Caco-2 (cell line): ENCODE data around the gene ARMC6. TPM values are rescaled to one million over a fixed set of nuclear protein-coding genes. Genes with fewer than 3 reads are reported as not detected.

Experiments used
- BruUV-seq: library from RNA; stranded (reverse); fragments of 400-500 nt; replicated peaks from 2 replicates; lab custom pipeline; 2021; lab: Mats Ljungman, UMichigan
- CTCF ChIA-PET: fragments of 300-600 bp; sonication (Branson Sonifier 250); formaldehyde crosslinking; loops from one replicate; lab custom pipeline; 2022; ENCODE audit warnings: antibody characterized with exemption; lab: Charles Lee
- POLR2A ChIA-PET: fragments of 300-600 bp; sonication (Branson Sonifier 250); formaldehyde crosslinking; loops from one replicate; lab custom pipeline; 2022; ENCODE audit warnings: antibody characterized with exemption; lab: Charles Lee
- DNase-seq, 2 experiments: peaks; one replicate each; pipeline versions ENCODE4 v3.0.0 to v3.0.0-alpha.2; 2020 to 2022
- H3K27me3 ChIP-seq: replicated peaks from 2 replicates; pipeline ENCODE4 v1.6.0; 2011; ENCODE audit warnings: low read length; ENCODE audit not compliant: control insufficient read depth, insufficient read depth
- H3K36me3 ChIP-seq: 2 replicates; pipeline ENCODE4 v1.5.1; 2011; ENCODE audit warnings: low read length; ENCODE audit not compliant: control insufficient read depth, insufficient read depth
- H3K4me1 ChIP-seq: fragments of 250-450 bp; sonication (Bioruptor Pico); 2 replicates; pipeline ENCODE4 v1.5.1; 2020; ENCODE audit warnings: mild to moderate bottlenecking
- H3K4me3 ChIP-seq: 2 replicates; pipeline ENCODE4 v1.5.1; 2011; ENCODE audit warnings: low read depth, mild to moderate bottlenecking, control low read depth, low read length
- H3K9me3 ChIP-seq: fragments of 250-450 bp; sonication (Bioruptor Pico); 2 replicates; pipeline ENCODE4 v1.5.1; 2020; ENCODE audit warnings: mild to moderate bottlenecking, moderate library complexity
- H3K27ac Mint-ChIP-seq: one replicate; pipeline ENCODE4 v1.8.0; 2022; ENCODE audit warnings: mixed read lengths; ENCODE audit not compliant: unreplicated experiment
- H3K27me3 Mint-ChIP-seq: one replicate; pipeline ENCODE4 v1.8.0; 2022; ENCODE audit warnings: mixed read lengths; ENCODE audit not compliant: insufficient read depth, unreplicated experiment
- H3K36me3 Mint-ChIP-seq: one replicate; pipeline ENCODE4 v1.8.0; 2022; ENCODE audit warnings: mild to moderate bottlenecking, mixed read lengths; ENCODE audit not compliant: insufficient read depth, unreplicated experiment
- H3K4me1 Mint-ChIP-seq: one replicate; pipeline ENCODE4 v1.8.0; 2022; ENCODE audit warnings: low read depth, mixed read lengths; ENCODE audit not compliant: unreplicated experiment
- H3K4me3 Mint-ChIP-seq: one replicate; pipeline ENCODE4 v1.8.0; 2022; ENCODE audit warnings: mild to moderate bottlenecking, moderate library complexity, mixed read lengths; ENCODE audit not compliant: unreplicated experiment
- H3K9me3 Mint-ChIP-seq: one replicate; pipeline ENCODE4 v1.8.0; 2022; ENCODE audit warnings: mixed read lengths; ENCODE audit not compliant: unreplicated experiment
- intact Hi-C: fragments of 100-400 bp; cut with micrococcal nuclease; formaldehyde crosslinking; loops from one replicate; pipeline ENCODE4 v1.10.0; 2022; ENCODE audit not compliant: unreplicated experiment
- total RNA-seq: library from RNA; stranded (reverse); gene quantifications from 2 replicates; pipeline ENCODE4 v1.2.3, GENCODE V29; 2022
- TF ChIP-seq, protein P1 (sequence below), 2 experiments: fragments of 200-600 bp in 1 of 2; IDR thresholded peaks; 1 replicate in 1 of 2; 2 replicates in 1 of 2; pipeline versions ENCODE4 v1.5.1 to v1.8.0; 2011 to 2022; ENCODE audit warnings: antibody characterized with exemption in 1 of 2, control low read depth in 1 of 2, inconsistent platforms in 1 of 2, low read depth in 1 of 2, low read length in 1 of 2, mild to moderate bottlenecking in 1 of 2, moderate library complexity in 1 of 2; ENCODE audit not compliant: insufficient read depth in 1 of 2, severe bottlenecking in 1 of 2, unreplicated experiment in 1 of 2

ARMC6 gene
- total RNA-seq, 1 experiment from 2014 or later: 40.1 TPM

DNA sequence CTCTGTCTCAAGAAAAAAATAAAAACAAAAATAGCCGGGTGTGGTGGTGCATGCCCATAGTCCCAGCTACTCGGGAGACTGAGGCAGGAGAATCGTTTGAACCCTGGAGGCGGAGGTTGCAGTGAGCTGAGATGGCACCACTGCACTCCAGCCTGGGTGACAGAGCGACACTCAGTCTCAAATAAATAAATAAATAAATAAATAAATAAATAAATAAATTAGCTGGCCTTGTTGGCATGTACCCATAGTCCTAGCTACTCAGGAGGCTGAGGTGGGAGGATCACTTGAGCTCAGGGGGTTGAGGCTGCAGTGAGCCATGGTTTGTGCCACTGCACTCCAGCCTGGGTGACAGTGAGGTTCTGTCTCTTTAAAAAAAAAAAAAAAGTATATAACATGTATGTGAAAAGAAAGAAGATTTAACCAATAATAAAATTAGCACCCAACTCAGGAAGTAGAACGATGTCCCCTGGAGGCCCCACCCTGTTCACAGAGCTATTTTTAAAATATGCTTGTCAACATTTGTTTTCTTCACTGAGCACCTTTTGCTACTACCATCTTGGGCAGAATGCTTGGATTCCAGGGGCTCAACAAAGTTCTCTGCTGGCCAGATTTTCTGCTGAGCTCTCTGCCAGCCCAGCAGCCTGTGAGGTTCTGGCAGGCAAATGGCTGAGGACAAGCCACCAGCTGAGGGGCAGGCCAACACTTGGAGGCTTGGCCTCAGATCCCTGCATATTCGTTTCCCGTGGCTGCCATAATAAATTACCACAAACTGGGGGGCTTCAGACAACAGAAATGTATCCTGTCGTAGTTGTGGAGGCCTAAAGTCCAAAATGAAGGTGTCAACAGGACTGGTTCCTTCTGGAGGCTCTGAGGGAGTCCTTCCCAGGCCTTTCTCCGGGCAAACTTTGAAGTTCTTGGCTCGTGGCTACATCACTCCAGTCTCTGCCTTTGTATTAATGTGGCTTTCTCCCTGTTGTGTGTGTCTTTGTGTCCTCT, 35.6 kb downstream of the ARMC6 start:
- Histone ChIP-seq H3K4me3 (no peak overlapping the region), H3K27me3 (no peaks in the 10 kb centered on the region), H3K9me3 (no peaks in the 10 kb centered on the region), H3K36me3 (no peaks in the 10 kb centered on the region), H3K4me1 (no peaks in the 10 kb centered on the region; the same call in 1 of the 2 replicates)
- H3K27ac Mint-ChIP-seq: no peak overlapping the region
- ChIA-PET POLR2A (no interaction called here), CTCF (interaction anchor here (0.7 kb wide), 1 partner anchor 298 kb away, joined by 3 read pairs; no protein-coding TSS in a partner anchor)
- DNase-seq: no peak
- H3K4me3 Mint-ChIP-seq: no peak overlapping the region
- intact Hi-C loops: no loop called here
- no TSS peak for BruUV-seq
- peaks cover 7% of the 10 kb centered on the region for H3K36me3 Mint-ChIP-seq
- H3K4me1 Mint-ChIP-seq: no peaks in the 10 kb centered on the region
- H3K27me3 Mint-ChIP-seq: no peaks in the 10 kb centered on the region
- TF ChIP-seq, protein P1, sequence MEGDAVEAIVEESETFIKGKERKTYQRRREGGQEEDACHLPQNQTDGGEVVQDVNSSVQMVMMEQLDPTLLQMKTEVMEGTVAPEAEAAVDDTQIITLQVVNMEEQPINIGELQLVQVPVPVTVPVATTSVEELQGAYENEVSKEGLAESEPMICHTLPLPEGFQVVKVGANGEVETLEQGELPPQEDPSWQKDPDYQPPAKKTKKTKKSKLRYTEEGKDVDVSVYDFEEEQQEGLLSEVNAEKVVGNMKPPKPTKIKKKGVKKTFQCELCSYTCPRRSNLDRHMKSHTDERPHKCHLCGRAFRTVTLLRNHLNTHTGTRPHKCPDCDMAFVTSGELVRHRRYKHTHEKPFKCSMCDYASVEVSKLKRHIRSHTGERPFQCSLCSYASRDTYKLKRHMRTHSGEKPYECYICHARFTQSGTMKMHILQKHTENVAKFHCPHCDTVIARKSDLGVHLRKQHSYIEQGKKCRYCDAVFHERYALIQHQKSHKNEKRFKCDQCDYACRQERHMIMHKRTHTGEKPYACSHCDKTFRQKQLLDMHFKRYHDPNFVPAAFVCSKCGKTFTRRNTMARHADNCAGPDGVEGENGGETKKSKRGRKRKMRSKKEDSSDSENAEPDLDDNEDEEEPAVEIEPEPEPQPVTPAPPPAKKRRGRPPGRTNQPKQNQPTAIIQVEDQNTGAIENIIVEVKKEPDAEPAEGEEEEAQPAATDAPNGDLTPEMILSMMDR (IDR thresholded peaks at IDR 0.05; ENCODE audit: insufficient read depth in 1 of 2, low read depth in 1 of 2, low read length in 1 of 2, severe bottlenecking in 1 of 2, unreplicated experiment in 1 of 2): no peak
- H3K9me3 Mint-ChIP-seq: no peaks in the 10 kb centered on the region

DNA sequence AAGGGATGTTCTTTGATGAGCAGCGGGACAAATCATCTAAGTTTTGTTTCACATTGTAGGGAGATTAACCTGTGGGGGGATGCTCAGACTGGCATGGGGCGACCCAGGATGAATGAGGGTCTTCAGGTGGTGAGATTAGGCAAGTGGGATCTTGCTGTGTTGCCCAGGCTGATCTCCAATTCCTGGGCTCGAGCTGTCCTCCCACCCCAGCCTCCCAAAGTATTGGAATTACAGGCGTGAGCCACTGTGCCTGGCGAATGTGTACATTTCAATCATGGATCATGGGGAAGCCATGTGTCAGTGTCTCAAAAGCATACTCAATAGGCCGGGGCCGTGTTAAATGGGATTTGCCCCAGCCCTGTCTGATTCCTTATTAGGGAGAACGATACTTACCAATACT, 38.5 kb downstream of the ARMC6 start:
- H3K9me3 ChIP-seq: no peaks in the 10 kb centered on the region
- H3K4me1 Mint-ChIP-seq: no peaks in the 10 kb centered on the region
- ChIA-PET POLR2A (no interaction called here), CTCF (interaction anchor here (1.2 kb wide), 1 partner anchor 25 kb away, joined by 3 read pairs; no protein-coding TSS in a partner anchor)
- no peaks in the 10 kb centered on the region; the same call in 1 of the 2 replicates for H3K4me1 ChIP-seq
- no peaks in the 10 kb centered on the region for H3K9me3 Mint-ChIP-seq
- H3K4me3 ChIP-seq: no peak overlapping the region
- no peak overlapping the region for H3K4me3 Mint-ChIP-seq
- H3K27me3 ChIP-seq: no peaks in the 10 kb centered on the region
- no peaks in the 10 kb centered on the region for H3K27me3 Mint-ChIP-seq
- intact Hi-C loops: no loop called here
- H3K27ac Mint-ChIP-seq: no peak overlapping the region
- no peaks in the 10 kb centered on the region for H3K36me3 ChIP-seq
- BruUV-seq: no TSS peak
- H3K36me3 Mint-ChIP-seq: no peaks in the 10 kb centered on the region
- no peak for DNase-seq
- TF ChIP-seq, protein P1 (IDR thresholded peaks at IDR 0.05; ENCODE audit: insufficient read depth in 1 of 2, low read depth in 1 of 2, low read length in 1 of 2, severe bottlenecking in 1 of 2, unreplicated experiment in 1 of 2): no peak

DNA sequence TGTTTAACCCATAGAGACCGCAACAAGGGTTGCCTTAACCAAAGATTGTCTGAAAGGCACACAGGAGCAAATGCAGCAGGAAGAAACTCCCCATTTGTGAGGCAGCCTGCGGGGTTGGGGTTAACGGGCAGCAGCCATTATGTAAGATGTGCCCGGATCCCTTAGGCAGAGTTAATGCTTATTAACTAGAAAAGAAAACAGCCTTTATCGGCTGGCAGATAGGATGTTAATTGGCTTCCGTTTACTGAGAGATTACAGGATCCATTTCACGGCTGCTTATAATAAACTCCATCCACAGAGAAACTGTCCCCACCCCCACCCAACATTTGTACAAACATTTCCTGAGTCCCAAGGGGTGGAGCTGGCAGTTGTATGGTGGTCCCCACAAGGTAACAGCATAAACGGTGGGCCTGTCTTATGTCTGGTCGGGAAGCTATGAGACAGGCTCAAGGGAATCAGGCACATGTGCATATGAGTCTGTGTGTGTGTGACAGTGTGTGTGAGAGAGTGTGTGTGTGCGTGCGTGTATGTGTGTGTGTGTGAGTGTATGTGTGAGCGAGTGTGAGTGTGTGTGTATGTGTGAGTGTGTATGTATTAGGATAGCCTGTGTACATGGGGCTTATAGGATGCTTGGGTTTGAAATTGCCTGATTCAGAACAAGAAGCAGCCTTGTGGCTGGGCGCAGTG, 40.9 kb downstream of the ARMC6 start:
- H3K9me3 ChIP-seq: no peaks in the 10 kb centered on the region
- no peak overlapping the region for H3K4me3 ChIP-seq
- intact Hi-C loops: no loop called here
- TF ChIP-seq, protein P1 (IDR thresholded peaks at IDR 0.05; ENCODE audit: insufficient read depth in 1 of 2, low read depth in 1 of 2, low read length in 1 of 2, severe bottlenecking in 1 of 2, unreplicated experiment in 1 of 2): no peak
- POLR2A ChIA-PET: no interaction called here
- DNase-seq: no peak
- H3K4me1 Mint-ChIP-seq: no peaks in the 10 kb centered on the region
- no peaks in the 10 kb centered on the region for H3K36me3 Mint-ChIP-seq
- no peak overlapping the region for H3K4me3 Mint-ChIP-seq
- no TSS peak for BruUV-seq
- CTCF ChIA-PET: interaction anchor here (0.5 kb wide), 1 partner anchor 1136 kb away, joined by 3 read pairs; no protein-coding TSS in a partner anchor
- no peaks in the 10 kb centered on the region for H3K36me3 ChIP-seq
- no peaks in the 10 kb centered on the region for H3K27me3 ChIP-seq
- no peaks in the 10 kb centered on the region for H3K9me3 Mint-ChIP-seq
- no peak overlapping the region for H3K27ac Mint-ChIP-seq
- no peaks in the 10 kb centered on the region for H3K27me3 Mint-ChIP-seq
- no peaks in the 10 kb centered on the region; the same call in 1 of the 2 replicates for H3K4me1 ChIP-seq
